ENCODE data around the gene PGBD1.

The PGBD1 gene

DNA sequence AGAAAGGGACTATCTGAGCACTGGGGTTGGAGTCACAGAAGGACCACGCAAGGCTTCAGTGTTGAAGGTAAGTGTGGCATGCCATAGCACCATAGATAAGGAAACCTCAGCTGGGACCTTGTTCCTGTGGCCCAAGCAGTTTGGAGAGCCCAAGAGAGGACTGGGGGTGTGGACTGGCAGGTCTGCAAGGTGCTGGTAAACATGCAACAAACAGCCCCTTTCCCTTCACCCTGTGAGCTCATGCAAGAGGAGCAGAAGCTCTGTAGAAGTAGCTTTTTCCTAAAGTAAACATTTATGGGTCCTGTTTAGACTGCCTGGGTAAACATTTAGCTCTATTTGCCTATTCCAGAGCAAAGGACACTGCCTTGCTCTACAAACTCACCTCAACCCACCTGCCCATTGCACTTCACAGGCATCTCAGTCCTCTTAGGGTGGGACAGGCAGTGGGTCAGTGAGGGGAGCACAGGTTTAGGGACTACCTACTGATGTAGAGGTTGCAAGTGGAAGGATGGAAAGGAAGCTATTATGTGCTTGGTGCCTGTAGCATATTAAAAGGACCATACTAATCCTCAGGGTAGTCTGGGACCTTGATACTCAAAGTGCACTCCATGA lies 42.5 kb downstream of the PGBD1 start:
- TF ChIP-seq, protein P1, sequence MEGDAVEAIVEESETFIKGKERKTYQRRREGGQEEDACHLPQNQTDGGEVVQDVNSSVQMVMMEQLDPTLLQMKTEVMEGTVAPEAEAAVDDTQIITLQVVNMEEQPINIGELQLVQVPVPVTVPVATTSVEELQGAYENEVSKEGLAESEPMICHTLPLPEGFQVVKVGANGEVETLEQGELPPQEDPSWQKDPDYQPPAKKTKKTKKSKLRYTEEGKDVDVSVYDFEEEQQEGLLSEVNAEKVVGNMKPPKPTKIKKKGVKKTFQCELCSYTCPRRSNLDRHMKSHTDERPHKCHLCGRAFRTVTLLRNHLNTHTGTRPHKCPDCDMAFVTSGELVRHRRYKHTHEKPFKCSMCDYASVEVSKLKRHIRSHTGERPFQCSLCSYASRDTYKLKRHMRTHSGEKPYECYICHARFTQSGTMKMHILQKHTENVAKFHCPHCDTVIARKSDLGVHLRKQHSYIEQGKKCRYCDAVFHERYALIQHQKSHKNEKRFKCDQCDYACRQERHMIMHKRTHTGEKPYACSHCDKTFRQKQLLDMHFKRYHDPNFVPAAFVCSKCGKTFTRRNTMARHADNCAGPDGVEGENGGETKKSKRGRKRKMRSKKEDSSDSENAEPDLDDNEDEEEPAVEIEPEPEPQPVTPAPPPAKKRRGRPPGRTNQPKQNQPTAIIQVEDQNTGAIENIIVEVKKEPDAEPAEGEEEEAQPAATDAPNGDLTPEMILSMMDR (IDR thresholded peaks at IDR 0.05; ENCODE audit: low read depth, low read length), result no peak
- DNase-seq (ENCODE audit: extremely low read depth, low read depth), result no peak

DNA sequence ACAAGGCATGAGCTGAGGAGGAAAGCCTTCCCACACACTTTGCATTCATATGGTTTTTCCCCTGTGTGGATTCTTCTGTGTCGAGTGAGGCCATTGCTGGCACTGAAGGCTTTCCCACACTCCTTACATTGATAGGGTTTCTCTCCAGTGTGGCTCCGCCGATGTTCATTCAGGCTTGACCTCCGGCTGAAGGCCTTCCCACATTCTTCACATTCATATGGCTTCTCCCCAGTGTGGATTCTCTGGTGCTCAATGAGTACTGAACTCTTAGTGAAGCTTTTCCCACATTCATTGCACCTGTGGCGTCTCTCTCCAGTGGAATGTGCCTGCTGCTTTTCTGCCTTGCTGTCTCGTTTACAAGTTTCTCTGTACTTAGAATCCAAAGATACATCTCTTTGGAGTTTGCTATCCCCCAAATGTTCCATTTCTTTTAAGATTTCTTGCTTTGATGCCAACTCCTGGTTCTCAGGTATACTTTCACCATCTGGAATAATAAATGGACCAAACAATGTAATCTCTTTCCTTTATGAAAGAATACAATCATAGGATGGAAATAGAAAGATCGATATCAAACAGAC lies 45.1 kb downstream of the PGBD1 start:
- TF ChIP-seq, protein P1 (IDR thresholded peaks at IDR 0.05; ENCODE audit: low read depth, low read length), result no peak
- no peak for DNase-seq (ENCODE audit: extremely low read depth, low read depth)

DNA sequence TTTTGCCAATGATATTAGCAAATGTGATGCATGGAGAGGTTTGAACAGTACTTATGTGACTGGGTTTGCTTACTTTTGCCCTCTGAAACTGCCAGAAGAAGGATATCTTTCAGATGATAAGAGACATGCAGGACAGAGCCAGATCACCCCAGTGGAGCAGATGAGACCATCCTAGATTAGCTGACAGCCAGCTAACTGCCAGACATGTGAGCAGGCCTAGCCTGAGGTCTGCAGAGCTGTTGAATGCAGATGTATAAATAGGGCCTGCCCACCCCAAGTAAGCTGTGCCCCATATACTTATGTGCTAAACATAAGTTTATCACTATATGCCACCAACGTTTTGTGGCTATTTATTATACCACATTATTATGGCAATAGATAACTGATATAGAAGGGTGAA lies 48.7 kb downstream of the PGBD1 start:
- DNase-seq (ENCODE audit: extremely low read depth, low read depth), result no peak
- TF ChIP-seq, protein P1 (IDR thresholded peaks at IDR 0.05; ENCODE audit: low read depth, low read length), result no peak

DNA sequence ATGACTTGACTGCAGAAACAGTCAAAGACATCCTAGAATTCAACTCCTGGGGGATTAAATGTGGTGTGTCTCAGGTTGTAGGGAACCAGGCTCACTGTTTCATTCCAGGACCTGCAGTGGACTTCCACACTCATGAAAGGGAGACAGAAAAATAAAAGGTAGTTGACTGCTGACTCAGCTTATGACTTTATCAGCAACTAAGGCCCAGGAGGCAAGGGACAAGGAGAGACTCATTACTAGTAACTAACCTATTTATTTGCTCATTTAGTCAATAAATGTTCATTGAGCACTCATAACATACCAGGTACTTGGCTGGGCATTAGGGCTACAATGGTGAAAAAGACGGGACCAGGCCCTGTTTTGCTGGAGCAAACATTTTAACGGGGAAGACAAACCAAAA lies 51.7 kb downstream of the PGBD1 start:
- TF ChIP-seq, protein P1 (IDR thresholded peaks at IDR 0.05; ENCODE audit: low read depth, low read length), result no peak
- no peak for DNase-seq (ENCODE audit: extremely low read depth, low read depth)

DNA sequence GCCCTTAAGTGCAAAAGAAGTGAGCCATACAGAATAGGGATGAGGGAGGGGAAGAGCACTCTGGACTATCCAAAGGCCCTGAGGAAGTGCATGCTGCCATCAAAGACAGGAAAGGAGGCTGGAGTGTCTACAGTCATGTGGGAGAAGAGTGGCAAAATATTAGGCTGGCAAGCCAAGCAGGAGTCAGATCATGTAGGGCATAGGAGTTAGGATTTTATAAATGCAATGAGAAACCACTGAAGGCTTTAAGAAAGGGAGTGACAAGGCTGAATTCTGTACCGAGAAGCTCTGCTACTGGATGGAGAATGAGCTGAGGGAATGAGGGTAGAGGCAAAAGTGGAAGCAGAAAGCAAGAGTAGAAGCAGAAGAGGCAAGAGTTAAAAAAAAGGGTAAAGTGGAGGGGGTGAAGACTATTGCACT lies 52.2 kb downstream of the PGBD1 start:
- TF ChIP-seq, protein P1 (IDR thresholded peaks at IDR 0.05; ENCODE audit: low read depth, low read length), result no peak
- DNase-seq (ENCODE audit: extremely low read depth, low read depth), result no peak

DNA sequence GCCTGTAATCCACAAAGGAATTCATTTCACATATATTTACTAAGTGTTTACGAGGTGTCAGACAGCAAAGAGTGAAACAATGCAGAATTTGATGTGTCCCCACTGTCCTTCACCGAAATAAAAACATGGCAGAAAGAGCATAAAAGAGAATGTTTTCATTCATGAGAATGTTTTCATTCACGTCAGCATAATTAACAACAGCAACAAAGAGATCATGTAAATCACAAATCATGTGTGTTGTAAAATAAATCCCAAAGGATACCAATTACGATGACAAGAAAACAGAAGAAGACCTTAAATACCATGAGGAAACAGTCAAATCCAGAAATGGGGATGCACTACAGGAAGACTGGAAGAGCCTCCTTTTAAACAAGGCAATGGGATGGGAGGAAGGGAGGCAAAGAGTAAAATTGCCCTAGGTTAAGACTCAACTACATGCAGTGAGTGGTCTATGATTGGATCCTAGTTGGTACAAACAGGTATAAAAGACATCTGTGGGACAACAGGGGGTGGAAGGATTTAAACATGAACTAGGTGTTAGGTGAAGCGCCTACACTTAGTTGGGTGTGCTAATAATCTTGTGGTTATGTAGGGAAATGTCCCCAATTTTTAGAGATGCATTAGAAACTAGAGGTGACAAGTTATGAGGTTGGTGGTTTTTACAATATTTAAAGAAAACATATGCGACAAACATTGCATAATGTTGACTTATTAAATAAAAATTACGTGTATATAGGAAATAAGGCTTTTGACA lies 53.1 kb downstream of the PGBD1 start:
- TF ChIP-seq, protein P1 (IDR thresholded peaks at IDR 0.05; ENCODE audit: low read depth, low read length), result no peak
- no peak for DNase-seq (ENCODE audit: extremely low read depth, low read depth)

DNA sequence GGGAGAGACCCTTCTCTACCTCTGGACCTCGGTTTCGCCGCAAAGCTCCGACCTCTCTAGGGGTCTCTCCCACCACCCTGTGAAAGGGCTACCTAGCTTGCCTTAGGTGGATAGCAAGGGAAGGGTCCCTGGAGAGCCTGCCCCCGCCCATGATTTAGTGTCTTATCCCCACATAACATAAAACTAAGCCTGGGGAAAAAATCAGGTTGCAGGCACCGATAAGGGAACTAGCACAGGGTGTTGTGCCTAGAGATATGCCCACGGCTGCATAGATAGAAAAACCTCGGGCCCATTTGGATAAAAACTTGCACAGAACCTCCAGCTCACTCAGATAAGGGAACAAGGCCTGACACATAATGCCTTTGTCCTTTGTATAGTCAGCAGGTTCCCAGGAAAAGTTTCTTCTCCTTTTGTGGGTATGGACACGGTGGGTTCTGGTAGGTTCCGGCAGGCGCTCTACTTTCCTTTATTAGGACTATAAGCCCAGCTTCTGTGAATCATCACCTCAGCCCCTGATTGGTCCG lies 53.7 kb downstream of the PGBD1 start:
- DNase-seq (ENCODE audit: extremely low read depth, low read depth), result no peak
- TF ChIP-seq, protein P1 (IDR thresholded peaks at IDR 0.05; ENCODE audit: low read depth, low read length), result no peak
